Tibial nerve (tissue), 4 donors: Measurements from ENCODE around the gene TMEM272. TPM values are rescaled to one million over a fixed set of nuclear protein-coding genes. Genes with fewer than 3 reads are reported as not detected.

ENCODE experiments used
- DNase-seq, 2 donors: peaks; one replicate each; pipeline ENCODE4 v3.0.0-alpha.2; 2019; ENCODE audit warnings: low spot score in 2 of 2
- H3K27ac ChIP-seq, 4 donors: fragments of 200-600 bp; sonication (generic) in 3 of 4; one replicate each; pipeline ENCODE4 v1.5.1; 2017 to 2019; ENCODE audit warnings: mild to moderate bottlenecking in 1 of 4
- H3K27me3 ChIP-seq, 2 donors: fragments of 200-600 bp; sonication (generic) in 1 of 2; one replicate each; pipeline versions ENCODE4 v1.5.1 to v1.6.0; 2017 to 2019
- H3K36me3 ChIP-seq, 3 donors: fragments of 200-600 bp; sonication (generic); one replicate each; pipeline ENCODE4 v1.5.1; 2018 to 2019
- H3K4me1 ChIP-seq, 4 donors: fragments of 200-600 bp; sonication (generic) in 3 of 4; one replicate each; pipeline ENCODE4 v1.5.1; 2017 to 2019
- H3K4me3 ChIP-seq, 4 donors: fragments of 200-600 bp; sonication (generic) in 3 of 4; one replicate each; pipeline ENCODE4 v1.5.1; 2017 to 2019; ENCODE audit warnings: mild to moderate bottlenecking in 1 of 4, moderate library complexity in 1 of 4
- H3K9me3 ChIP-seq, 4 donors: fragments of 200-600 bp; sonication (generic) in 3 of 4; one replicate each; pipeline ENCODE4 v1.5.1; 2017 to 2019
- EP300 ChIP-seq, 2 donors: sonication (generic); formaldehyde crosslinking; IDR thresholded peaks; one replicate each; pipeline ENCODE4 v1.6.1; 2017; ENCODE audit warnings: antibody characterized with exemption in 2 of 2, mild to moderate bottlenecking in 1 of 2
- POLR2A ChIP-seq, 2 donors: fragments of 450-650 bp; IDR thresholded peaks; one replicate each; pipeline ENCODE4 v1.6.1; 2017; ENCODE audit warnings: antibody characterized with exemption in 2 of 2, mild to moderate bottlenecking in 2 of 2, moderate library complexity in 2 of 2
- WGBS, 2 donors: methylation state at CpG; one replicate each; pipeline ENCODE4 v1.1.5; 2018; 5-methylcytosine and 5-hydroxymethylcytosine counted together
- total RNA-seq, 4 donors: library from RNA; depleted of rRNA; stranded (reverse); fragments of >200 nt; gene quantifications; one replicate each; pipeline ENCODE4 v1.1.0, GENCODE V29; 2016
- TF ChIP-seq, protein P1 (sequence below), 5 experiments: fragments of 200-600 bp in 3 of 5; fragments of 450-650 bp in 2 of 5; sonication (generic) in 3 of 5; IDR thresholded peaks; one replicate each; pipeline ENCODE4 v1.5.1; 2016 to 2019; ENCODE audit warnings: antibody characterized with exemption in 5 of 5, mild to moderate bottlenecking in 3 of 5, moderate library complexity in 2 of 5

TMEM272 gene
- total RNA-seq, 4 donors from 2014 or later: not detected

DNA sequence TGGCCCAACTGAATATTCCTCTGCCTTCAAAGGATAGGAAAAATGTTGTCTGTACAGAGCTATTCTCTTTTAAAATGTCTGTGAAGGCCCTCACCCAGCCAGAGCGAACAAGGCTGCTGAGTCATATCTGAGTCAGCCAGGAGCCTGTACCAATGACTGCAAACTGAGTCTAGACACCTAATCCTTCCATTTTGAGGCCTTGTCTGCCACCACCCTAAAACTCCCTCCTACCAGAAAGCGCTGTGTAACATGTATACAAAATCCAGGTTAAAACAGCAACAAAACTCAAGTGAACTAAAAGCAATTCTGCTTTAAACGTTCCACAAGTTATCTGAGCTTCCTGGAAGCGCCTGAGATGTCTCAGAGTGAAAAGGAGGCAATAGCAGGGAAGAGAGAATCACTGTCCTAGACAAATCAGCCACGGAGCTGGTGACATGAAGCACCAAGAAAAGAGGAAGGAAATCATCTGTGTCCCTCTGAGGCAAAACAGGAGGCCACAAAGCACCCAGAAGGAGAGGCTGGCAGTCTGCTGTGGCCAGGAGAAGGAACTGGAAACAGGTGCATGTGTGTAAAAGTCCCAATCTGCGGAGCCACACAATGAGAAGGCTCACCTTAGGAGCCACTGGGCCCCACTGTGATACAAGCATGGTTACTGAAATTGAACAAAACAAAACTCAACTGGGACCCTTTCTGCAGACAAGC, 51.3 kb downstream of the TMEM272 start:
- no peak for DNase-seq
- H3K9me3 ChIP-seq: no peaks in the 10 kb centered on the region
- 76 to 78% methylated on average over 6 of the region's 6 CpGs for WGBS, 2 donors
- H3K4me1 ChIP-seq: peaks cover 0 to 7% (median 0%) of the 10 kb centered on the region in 4 donors
- no peak overlapping the region for H3K4me3 ChIP-seq
- no peaks in the 10 kb centered on the region for H3K27me3 ChIP-seq
- no peak overlapping the region for H3K27ac ChIP-seq
- TF ChIP-seq POLR2A (IDR thresholded peaks at IDR 0.05): no peak
- no peak for TF ChIP-seq EP300 (IDR thresholded peaks at IDR 0.05)
- TF ChIP-seq, protein P1, sequence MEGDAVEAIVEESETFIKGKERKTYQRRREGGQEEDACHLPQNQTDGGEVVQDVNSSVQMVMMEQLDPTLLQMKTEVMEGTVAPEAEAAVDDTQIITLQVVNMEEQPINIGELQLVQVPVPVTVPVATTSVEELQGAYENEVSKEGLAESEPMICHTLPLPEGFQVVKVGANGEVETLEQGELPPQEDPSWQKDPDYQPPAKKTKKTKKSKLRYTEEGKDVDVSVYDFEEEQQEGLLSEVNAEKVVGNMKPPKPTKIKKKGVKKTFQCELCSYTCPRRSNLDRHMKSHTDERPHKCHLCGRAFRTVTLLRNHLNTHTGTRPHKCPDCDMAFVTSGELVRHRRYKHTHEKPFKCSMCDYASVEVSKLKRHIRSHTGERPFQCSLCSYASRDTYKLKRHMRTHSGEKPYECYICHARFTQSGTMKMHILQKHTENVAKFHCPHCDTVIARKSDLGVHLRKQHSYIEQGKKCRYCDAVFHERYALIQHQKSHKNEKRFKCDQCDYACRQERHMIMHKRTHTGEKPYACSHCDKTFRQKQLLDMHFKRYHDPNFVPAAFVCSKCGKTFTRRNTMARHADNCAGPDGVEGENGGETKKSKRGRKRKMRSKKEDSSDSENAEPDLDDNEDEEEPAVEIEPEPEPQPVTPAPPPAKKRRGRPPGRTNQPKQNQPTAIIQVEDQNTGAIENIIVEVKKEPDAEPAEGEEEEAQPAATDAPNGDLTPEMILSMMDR (IDR thresholded peaks at IDR 0.05): no peak
- H3K36me3 ChIP-seq: peaks cover 0 to 42% (median 0%) of the 10 kb centered on the region in 3 donors

DNA sequence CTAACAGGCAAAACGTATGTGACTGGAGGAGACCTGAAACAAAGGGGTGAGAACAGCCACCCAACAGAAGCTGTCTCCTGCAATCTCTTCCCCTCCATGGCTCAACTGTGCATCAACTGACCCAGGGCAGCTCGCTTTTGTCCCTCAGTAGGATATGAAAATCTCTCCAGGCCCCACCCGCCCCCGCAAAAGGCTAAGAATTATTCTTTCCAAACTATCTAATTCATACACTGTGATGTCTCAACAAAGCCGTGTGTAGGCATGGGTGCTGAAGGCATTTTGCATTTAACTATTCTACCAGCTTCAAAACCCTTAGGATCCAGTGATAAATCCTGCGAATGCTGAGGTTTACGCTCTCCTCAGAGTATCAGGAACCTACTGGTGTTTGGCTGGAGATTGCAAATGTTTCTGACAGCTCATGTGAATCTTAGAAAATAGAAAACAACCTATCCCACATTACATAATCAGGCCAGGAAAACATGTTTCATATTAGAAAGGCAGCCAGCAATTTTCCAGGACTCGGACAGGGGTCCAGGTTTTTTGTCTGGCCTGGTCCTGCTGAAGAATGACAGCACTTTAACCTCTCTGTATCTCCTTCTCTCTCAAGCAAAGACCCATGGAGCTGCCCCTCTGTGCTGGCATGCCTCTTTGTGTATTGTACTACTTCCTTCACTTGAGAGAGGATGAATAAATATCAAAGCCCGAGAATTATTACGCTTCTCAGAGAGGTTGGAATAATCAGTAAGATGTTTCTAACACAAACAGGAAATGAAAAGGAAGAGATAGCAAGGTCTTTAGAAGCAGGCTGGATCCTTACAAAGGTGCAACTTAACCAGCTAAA, 58.3 kb downstream of the TMEM272 start:
- 45 to 46% methylated on average over 10 of the region's 10 CpGs for WGBS, 2 donors
- TF ChIP-seq EP300 (IDR thresholded peaks at IDR 0.05) (peak in 1 of 2 donors; percentile 50), POLR2A (IDR thresholded peaks at IDR 0.05) (no peak)
- H3K27me3 ChIP-seq: no peaks in the 10 kb centered on the region
- H3K36me3 ChIP-seq: peaks cover 0 to 7% (median 0%) of the 10 kb centered on the region in 3 donors
- H3K4me1 ChIP-seq: peaks cover 0 to 32% (median 14%) of the 10 kb centered on the region in 4 donors
- no peak overlapping the region for H3K4me3 ChIP-seq
- no peak for DNase-seq
- H3K27ac ChIP-seq: peak overlapping the region; percentile 39 to 84 (median 64)
- H3K9me3 ChIP-seq: no peaks in the 10 kb centered on the region

DNA sequence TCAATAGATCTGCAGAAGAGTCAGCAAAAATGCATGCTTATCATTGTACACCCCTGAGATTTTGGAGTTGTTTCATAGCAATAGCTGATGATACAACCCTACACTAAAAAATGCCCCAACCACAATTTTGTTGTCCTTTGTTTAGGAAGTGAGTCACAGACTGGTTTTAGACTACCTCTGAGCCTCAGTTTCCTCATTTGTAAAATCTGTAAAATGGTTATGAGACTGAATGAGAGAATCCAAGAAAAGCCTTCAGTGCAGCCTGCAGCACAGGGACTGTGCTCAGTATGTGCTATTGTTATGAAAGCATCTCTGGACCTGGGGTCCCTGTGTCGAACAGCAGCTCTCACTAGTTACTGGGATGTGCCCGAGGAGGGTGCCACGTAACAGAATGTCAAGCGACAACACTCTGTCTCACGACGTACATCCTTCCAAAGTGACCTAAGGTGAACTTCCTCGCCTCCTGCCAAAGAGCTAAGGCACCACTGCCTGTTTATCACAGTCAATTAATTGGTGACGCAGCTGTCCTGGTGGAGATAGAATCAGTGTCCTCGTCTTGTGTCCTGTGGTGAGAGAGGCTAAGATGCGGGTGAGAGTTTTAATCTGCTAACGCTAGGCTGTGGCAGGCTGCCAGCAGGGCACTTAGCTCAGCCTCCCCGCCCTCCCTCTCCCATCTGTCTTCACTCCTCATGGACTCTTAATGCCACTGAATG, 59.1 kb downstream of the TMEM272 start:
- H3K9me3 ChIP-seq: no peaks in the 10 kb centered on the region
- H3K4me1 ChIP-seq: peaks cover 0 to 32% (median 14%) of the 10 kb centered on the region in 4 donors
- H3K27me3 ChIP-seq: no peaks in the 10 kb centered on the region
- TF ChIP-seq, protein P1 (IDR thresholded peaks at IDR 0.05): no peak
- TF ChIP-seq EP300 (IDR thresholded peaks at IDR 0.05) (peak in 1 of 2 donors; percentile 37), POLR2A (IDR thresholded peaks at IDR 0.05) (no peak)
- WGBS, 2 donors: 34 to 40% methylated on average over 10 to 12 of the region's 12 CpGs
- peak overlapping the region; percentile 39 to 84 (median 64) for H3K27ac ChIP-seq
- no peak overlapping the region for H3K4me3 ChIP-seq
- peak in 1 of 2 donors; percentile 53 for DNase-seq
- H3K36me3 ChIP-seq: peaks cover 0 to 9% (median 0%) of the 10 kb centered on the region in 3 donors

DNA sequence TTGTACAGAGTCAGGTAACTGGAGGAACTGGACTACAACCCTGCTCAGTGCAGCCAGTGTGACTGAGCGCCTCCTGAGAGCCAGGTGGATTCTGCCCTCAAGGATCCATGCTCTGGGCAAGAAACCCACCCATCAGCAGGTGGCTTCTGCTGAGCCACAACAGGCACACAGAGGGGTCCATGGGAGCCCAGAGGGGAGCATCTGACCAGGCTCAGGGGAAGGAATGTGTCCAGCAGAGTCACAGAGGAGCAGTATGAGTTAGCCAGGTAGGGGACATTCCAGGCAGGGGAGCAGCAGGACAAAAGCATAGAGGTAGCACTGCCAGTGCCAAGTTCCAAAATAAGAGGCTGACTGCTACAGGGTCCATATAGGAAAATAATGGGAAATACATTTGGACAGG, 60.9 kb downstream of the TMEM272 start:
- Histone ChIP-seq H3K27me3 (no peaks in the 10 kb centered on the region), H3K4me1 (peaks cover 0 to 26% (median 14%) of the 10 kb centered on the region in 4 donors), H3K27ac (peak overlapping the region in 1 of 4 donors; percentile 36), H3K36me3 (peaks cover 0 to 9% (median 0%) of the 10 kb centered on the region in 3 donors), H3K9me3 (no peaks in the 10 kb centered on the region), H3K4me3 (no peak overlapping the region)
- TF ChIP-seq POLR2A (IDR thresholded peaks at IDR 0.05) (no peak), EP300 (IDR thresholded peaks at IDR 0.05) (no peak)
- TF ChIP-seq, protein P1 (IDR thresholded peaks at IDR 0.05): no peak
- 94 to 100% methylated on average over 1 of the region's 1 CpG for WGBS, 2 donors
- DNase-seq: no peak

DNA sequence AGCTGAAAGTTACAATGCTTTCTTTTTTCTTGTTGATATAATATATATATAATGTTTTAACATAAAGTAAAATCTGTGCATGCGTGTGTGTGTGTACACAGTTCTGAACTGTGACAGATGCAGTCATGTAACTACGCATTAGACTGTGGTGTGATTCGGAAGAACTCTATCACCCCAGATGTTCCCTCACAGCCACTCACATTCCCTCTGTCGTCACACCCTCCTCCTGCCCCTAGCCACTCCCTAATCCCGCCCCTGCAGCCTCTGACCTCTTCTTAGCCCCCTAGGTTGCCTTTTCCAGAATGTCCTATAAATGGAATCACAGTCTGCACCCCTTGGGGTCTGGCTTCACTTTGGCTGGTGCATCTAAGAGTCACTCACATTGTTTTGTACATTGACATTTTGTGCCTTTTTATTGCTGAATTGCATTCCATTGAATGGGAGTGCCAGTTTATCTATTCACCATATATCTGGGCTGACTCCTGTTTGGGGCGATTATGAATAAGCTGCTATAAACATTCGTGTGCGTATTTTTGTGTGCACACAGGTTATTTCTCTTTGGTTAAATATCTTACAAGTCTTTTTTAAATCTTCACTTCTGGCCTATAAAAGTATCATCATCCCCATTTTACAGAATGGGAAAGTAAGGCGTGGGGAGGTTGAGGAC, 61.4 kb downstream of the TMEM272 start:
- H3K9me3 ChIP-seq: no peaks in the 10 kb centered on the region
- H3K27ac ChIP-seq: peak overlapping the region in 1 of 4 donors; percentile 36
- peaks cover 0 to 9% (median 0%) of the 10 kb centered on the region in 3 donors for H3K36me3 ChIP-seq
- H3K4me1 ChIP-seq: peaks cover 0 to 26% (median 14%) of the 10 kb centered on the region in 4 donors
- DNase-seq: no peak
- H3K4me3 ChIP-seq: no peak overlapping the region
- 73 to 77% methylated on average over 9 of the region's 9 CpGs for WGBS, 2 donors
- TF ChIP-seq, protein P1 (IDR thresholded peaks at IDR 0.05): no peak
- TF ChIP-seq EP300 (IDR thresholded peaks at IDR 0.05): no peak
- TF ChIP-seq POLR2A (IDR thresholded peaks at IDR 0.05): no peak
- H3K27me3 ChIP-seq: no peaks in the 10 kb centered on the region
